Psoas muscle (tissue), 8 donors: ENCODE data around the gene SLC35F4. TPM values are rescaled to one million over a fixed set of nuclear protein-coding genes. Genes with fewer than 3 reads are reported as not detected.

ENCODE experiments used
- ATAC-seq, 4 donors: fragments of 200-7000 bp; cut with Tn5 transposase; one replicate each; pipeline ENCODE4 v1.9.1; 2020; ENCODE audit warnings: moderate library complexity in 3 of 4, mild to moderate bottlenecking in 2 of 4
- DNase-seq, 2 donors: peaks; one replicate each; pipeline ENCODE4 v3.0.0-alpha.2; 2020
- H3K27ac ChIP-seq: fragments of 200-600 bp; one replicate; pipeline ENCODE4 v1.8.0; 2022
- H3K27me3 ChIP-seq, 3 donors: fragments of 200-600 bp in 1 of 3; one replicate each; pipeline versions ENCODE4 v1.6.1 to v1.8.0; 2013 to 2022; ENCODE audit warnings: low read length in 2 of 3, mild to moderate bottlenecking in 2 of 3, moderate library complexity in 1 of 3; ENCODE audit not compliant: insufficient read depth in 3 of 3
- H3K36me3 ChIP-seq, 2 donors: fragments of 200-600 bp in 1 of 2; one replicate each; pipeline versions ENCODE4 v1.6.1 to v1.8.0; 2013 to 2022; ENCODE audit warnings: low read depth in 1 of 2, mild to moderate bottlenecking in 1 of 2, moderate library complexity in 1 of 2; ENCODE audit not compliant: insufficient read depth in 1 of 2
- H3K4me1 ChIP-seq: fragments of 200-600 bp; one replicate; pipeline ENCODE4 v1.8.0; 2022
- H3K4me3 ChIP-seq: fragments of 200-600 bp; one replicate; pipeline ENCODE4 v1.8.0; 2022; ENCODE audit warnings: mild to moderate bottlenecking
- H3K9me3 ChIP-seq: fragments of 200-600 bp; one replicate; pipeline ENCODE4 v1.8.0; 2022
- WGBS, 3 donors: extraction: QIAGEN DNeasy Blood & Tissue Kit; methylation state at CpG; one replicate each; pipeline versions ENCODE4 v1.1.6 to v1.1.7; 2013; 5-methylcytosine and 5-hydroxymethylcytosine counted together
- intact Hi-C, 2 donors: fragments of 100-400 bp; cut with DNase I; formaldehyde crosslinking; loops; one replicate each; pipeline versions ENCODE4 v1.11.0 to v1.14.2; 2022
- polyA plus RNA-seq, 3 donors: library from polyadenylated mRNA; stranded (reverse); fragments of 200-250 nt; gene quantifications; one replicate each; pipeline ENCODE4 v1.2.3, GENCODE V29; 2013
- total RNA-seq, 4 donors: library from RNA; stranded (reverse); fragmentation: NEBNext Ultra II Directional in 2 of 4; extraction: Animal tissue kit (Norgen Biotek cat#: 25700) in 2 of 4; gene quantifications; one replicate each; pipeline versions ENCODE4 v1.2.1 to v1.2.4, GENCODE V29; 2021 to 2023
- TF ChIP-seq, protein P1 (sequence below): fragments of 200-600 bp; IDR thresholded peaks from one replicate; pipeline ENCODE4 v1.8.0; 2022; ENCODE audit warnings: antibody characterized with exemption
- donor health status: healthy with polysubstance abuse.
- donor health status: DM: no; HTN: no; CAD: no; lungs with moderate emphysema.
- donor health status: Bipolar disorder and iron deficiency.
- donor health status: healthy.
- donor health status: DM: yes; HTN: yes; CAD: no.
- donor health status: DM: no; HTN: no; CAD: no.
- donor health status: DM: no; HTN: no; CAD: no.
- donor health status: DM: yes; HTN: yes; CAD: no.

Gene SLC35F4
- total and polyA plus RNA-seq, 7 donors, result not detected

DNA sequence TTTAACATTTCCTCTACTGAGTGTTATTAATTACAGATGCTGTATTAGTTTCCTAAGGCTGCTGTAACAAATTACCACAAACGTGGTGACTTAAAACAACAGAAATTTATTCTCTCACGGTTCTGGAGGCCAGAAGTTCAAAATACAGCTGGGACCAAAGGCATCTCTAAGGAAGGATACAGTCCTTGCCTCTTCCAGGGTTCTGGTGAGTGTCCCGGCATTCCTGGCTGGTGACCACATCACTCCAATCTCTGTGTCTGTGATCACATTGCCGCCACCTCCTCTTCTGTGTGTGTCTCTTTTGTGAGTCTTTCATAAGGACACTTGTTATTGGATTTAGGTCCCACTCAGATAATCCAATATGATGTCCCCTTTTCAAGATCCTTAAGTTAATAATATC is 287.1 kb downstream of the SLC35F4 start:
- TF ChIP-seq, protein P1, sequence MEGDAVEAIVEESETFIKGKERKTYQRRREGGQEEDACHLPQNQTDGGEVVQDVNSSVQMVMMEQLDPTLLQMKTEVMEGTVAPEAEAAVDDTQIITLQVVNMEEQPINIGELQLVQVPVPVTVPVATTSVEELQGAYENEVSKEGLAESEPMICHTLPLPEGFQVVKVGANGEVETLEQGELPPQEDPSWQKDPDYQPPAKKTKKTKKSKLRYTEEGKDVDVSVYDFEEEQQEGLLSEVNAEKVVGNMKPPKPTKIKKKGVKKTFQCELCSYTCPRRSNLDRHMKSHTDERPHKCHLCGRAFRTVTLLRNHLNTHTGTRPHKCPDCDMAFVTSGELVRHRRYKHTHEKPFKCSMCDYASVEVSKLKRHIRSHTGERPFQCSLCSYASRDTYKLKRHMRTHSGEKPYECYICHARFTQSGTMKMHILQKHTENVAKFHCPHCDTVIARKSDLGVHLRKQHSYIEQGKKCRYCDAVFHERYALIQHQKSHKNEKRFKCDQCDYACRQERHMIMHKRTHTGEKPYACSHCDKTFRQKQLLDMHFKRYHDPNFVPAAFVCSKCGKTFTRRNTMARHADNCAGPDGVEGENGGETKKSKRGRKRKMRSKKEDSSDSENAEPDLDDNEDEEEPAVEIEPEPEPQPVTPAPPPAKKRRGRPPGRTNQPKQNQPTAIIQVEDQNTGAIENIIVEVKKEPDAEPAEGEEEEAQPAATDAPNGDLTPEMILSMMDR, result no peak
- Histone ChIP-seq H3K4me3 (no peak overlapping the region), H3K27ac (no peak overlapping the region), H3K4me1 (no peaks in the 10 kb centered on the region), H3K36me3 (no peaks in the 10 kb centered on the region), H3K27me3 (no peaks in the 10 kb centered on the region), H3K9me3 (no peaks in the 10 kb centered on the region)
- intact Hi-C loops, result no loop called here
- ATAC-seq (no peak), DNase-seq (no peak)
- WGBS, 3 donors, result 42 to 47% (median 42%) methylated on average over 4 of the region's 4 CpGs

DNA sequence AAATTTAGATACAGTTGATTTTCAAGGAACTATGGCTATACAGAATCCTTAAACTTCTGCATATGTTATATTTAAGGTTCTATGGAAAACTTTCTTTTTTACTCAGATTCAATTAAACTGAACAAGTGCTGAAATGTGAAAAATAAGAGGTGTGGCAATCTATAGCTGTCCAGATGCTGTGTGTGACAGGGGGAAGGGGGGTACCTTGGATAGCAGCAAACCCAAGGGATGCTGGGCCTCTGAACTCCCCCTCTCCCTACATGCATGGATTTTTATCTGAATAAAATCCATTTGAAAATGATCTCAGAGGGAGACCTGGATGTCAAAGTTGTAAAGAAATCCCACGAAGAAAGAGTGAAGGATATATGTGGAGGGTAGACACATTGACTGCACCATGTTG is 289.4 kb downstream of the SLC35F4 start:
- intact Hi-C loops, result no loop called here
- 39 to 74% (median 48%) methylated on average over 1 of the region's 1 CpG for WGBS, 3 donors
- TF ChIP-seq, protein P1, result no peak
- Histone ChIP-seq H3K9me3 (no peaks in the 10 kb centered on the region), H3K4me3 (no peak overlapping the region), H3K27ac (no peak overlapping the region), H3K27me3 (no peaks in the 10 kb centered on the region), H3K4me1 (no peaks in the 10 kb centered on the region), H3K36me3 (no peaks in the 10 kb centered on the region)
- DNase-seq (no peak), ATAC-seq (no peak)

DNA sequence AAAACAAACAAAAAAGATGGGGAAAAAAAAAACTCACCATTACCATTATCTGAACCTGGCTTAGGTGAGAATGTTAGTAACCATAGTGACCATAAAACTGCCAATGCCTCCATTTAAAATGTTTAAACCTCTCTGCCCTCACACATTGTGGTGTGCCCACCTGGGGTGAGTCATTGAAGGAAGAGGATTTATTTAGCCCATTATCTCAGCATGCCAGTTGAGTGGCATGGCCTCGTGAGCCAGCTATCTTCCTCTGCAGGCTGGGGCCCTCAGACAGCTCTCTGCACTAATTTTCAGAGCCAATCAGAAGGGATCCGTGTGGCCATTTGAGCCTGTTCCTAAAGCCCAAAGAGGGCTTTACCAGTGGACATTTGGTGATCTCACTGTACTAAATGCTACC is 290.4 kb downstream of the SLC35F4 start:
- H3K27ac ChIP-seq, result no peak overlapping the region
- H3K4me1 ChIP-seq, result no peaks in the 10 kb centered on the region
- no peaks in the 10 kb centered on the region for H3K27me3 ChIP-seq
- ATAC-seq (no peak), DNase-seq (no peak)
- TF ChIP-seq, protein P1, result no peak
- intact Hi-C loops, result no loop called here
- no peaks in the 10 kb centered on the region for H3K9me3 ChIP-seq
- H3K36me3 ChIP-seq, result no peaks in the 10 kb centered on the region
- H3K4me3 ChIP-seq, result no peak overlapping the region
- 47 to 61% (median 61%) methylated on average over 2 of the region's 2 CpGs for WGBS, 3 donors

DNA sequence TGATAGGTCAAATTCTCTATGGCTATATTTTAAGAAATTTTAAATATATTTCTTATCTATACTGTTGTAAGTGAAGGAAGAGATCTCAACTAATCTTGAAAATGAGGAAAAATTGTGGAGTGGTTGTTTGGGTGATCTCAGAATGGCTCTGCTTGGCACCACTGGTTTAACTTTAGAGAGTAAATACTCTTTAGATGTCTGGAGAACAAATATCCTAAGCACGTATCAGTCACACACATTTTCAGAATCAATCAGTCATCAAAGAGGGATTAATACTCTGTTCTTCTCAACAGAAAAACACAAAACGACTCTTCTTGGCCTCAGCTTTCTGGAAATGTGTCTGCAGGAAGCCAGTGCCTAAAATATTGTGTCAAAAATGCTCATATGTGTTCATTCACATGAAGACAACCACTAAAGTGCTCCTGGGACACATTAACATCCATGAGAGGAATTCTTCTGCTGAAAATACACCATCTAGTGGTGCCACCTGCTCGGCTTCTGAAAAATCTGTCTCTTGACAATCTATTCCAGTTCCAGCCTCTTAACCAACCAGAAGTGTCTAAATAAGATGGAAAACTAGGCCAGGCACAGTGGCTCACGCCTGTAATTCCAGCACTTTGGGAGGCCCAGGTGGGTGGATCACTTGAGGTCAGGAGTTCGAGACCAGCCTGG is 291.1 kb downstream of the SLC35F4 start:
- intact Hi-C loops, result no loop called here
- Histone ChIP-seq H3K36me3 (no peaks in the 10 kb centered on the region), H3K9me3 (no peaks in the 10 kb centered on the region), H3K27ac (no peak overlapping the region), H3K4me1 (no peaks in the 10 kb centered on the region), H3K27me3 (no peaks in the 10 kb centered on the region), H3K4me3 (no peak overlapping the region)
- DNase-seq (no peak), ATAC-seq (no peak)
- TF ChIP-seq, protein P1, result no peak
- WGBS, 3 donors, result 62 to 69% (median 65%) methylated on average over 5 of the region's 5 CpGs

DNA sequence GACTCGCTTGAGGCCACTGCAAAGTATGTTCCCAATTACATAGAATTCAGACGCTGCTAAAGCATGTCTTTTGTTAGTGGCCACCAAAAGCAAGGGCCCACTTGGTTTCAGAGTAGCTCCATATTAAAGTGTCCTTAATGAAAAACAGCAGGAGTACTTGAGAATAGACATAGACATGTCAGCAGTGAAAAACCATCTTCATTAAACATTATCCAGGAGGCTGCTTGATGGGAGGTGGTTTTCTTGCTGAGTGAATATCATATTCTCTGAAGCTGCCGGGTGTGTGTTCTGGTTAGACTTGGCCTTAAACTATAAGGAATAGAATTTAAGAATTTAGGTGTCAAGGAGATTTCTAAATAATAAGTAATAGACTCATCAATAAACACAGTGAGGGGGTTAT is 292.7 kb downstream of the SLC35F4 start:
- H3K27me3 ChIP-seq, result no peaks in the 10 kb centered on the region
- no peaks in the 10 kb centered on the region for H3K9me3 ChIP-seq
- H3K4me1 ChIP-seq, result no peaks in the 10 kb centered on the region
- TF ChIP-seq, protein P1, result no peak
- DNase-seq, result no peak
- 81 to 87% (median 83%) methylated on average over 3 of the region's 3 CpGs for WGBS, 3 donors
- no peak overlapping the region for H3K27ac ChIP-seq
- no peak for ATAC-seq
- intact Hi-C loops, result no loop called here
- H3K36me3 ChIP-seq, result no peaks in the 10 kb centered on the region
- no peak overlapping the region for H3K4me3 ChIP-seq
